ENCODE results near the gene NEUROD2. TPM values are rescaled to one million over a fixed set of nuclear protein-coding genes. Genes with fewer than 3 reads are reported as not detected.

Gene NEUROD2
- total and polyA plus RNA-seq, 2 of the 8 experiments (the other 6 are each of a cell fraction or from before 2014, with no cell fraction given), result not detected

GRCh38 chr17:39600997-39601597 is 6.6 kb downstream of the NEUROD2 start:
- Histone ChIP-seq H2AK5ac (ENCODE audit: low read depth, low read length) (no peak overlapping the region), H3K79me2 (ENCODE audit: control insufficient read depth in 1 of 2, insufficient read depth in 2 of 2, low read length in 2 of 2) (no peaks in the 10 kb centered on the region), H2BK15ac (ENCODE audit: low read length) (no peak overlapping the region; the same call in 1 of the 2 replicates), H3K79me1 (ENCODE audit: low read depth, low read length) (no peaks in the 10 kb centered on the region), H3K56ac (replicated peaks; ENCODE audit: insufficient read length, low read depth, low read length) (no peak overlapping the region), H4K5ac (ENCODE audit: insufficient read length, low read depth, low read length) (no peak overlapping the region), H3K4me2 (ENCODE audit: insufficient read depth in 1 of 2, low read depth in 2 of 2, low read length in 2 of 2) (peak overlapping the region; percentile 61 to 68), H2BK20ac (ENCODE audit: low read length) (no peak overlapping the region), H3K18ac (ENCODE audit: extremely low read depth, low read length) (no peak overlapping the region), H4K91ac (replicated peaks; ENCODE audit: insufficient read length, low read length) (no peak overlapping the region), H3K23ac (ENCODE audit: insufficient read length) (no peak overlapping the region), H4K8ac (ENCODE audit: extremely low read depth, insufficient read depth, low read length) (no peak overlapping the region), H2BK120ac (replicated peaks; ENCODE audit: low read depth, low read length) (no peak overlapping the region), H3K9me3 (ENCODE audit: insufficient read depth in 2 of 2, low read depth in 1 of 2, low read length in 1 of 2) (no peaks in the 10 kb centered on the region), H4K20me1 (replicated peaks in 1 of 2; ENCODE audit: control insufficient read depth in 1 of 2, insufficient read depth in 2 of 2, low read length in 2 of 2) (peaks cover 5 to 23% of the 10 kb centered on the region in 2 experiments), H3K9ac (replicated peaks in 1 of 4; ENCODE audit: extremely low read depth in 1 of 4, low read depth in 3 of 4, low read length in 3 of 4) (no peak overlapping the region), H3K23me2 (ENCODE audit: low read depth, low read length) (peaks cover 8% of the 10 kb centered on the region; the same call in 1 of the 2 replicates), H3K27ac (ENCODE audit: low read depth, low read length) (no peak overlapping the region), H3K14ac (ENCODE audit: insufficient read length) (no peak overlapping the region), H2BK5ac (ENCODE audit: low read depth, low read length) (no peak overlapping the region), H3K27me3 (replicated peaks in 1 of 4; ENCODE audit: control insufficient read depth in 3 of 4, extremely low read depth in 1 of 4, insufficient read depth in 3 of 4, low read length in 3 of 4) (peaks cover 86 to 100% (median 98%) of the 10 kb centered on the region in 4 experiments), H2BK12ac (ENCODE audit: low read depth, low read length) (peak overlapping the region; percentile 42; the same call in 1 of the 2 replicates), H3K4me1 (replicated peaks in 1 of 4; ENCODE audit: control insufficient read depth in 3 of 4, insufficient read depth in 4 of 4, low read length in 3 of 4) (peaks cover 5 to 54% (median 35%) of the 10 kb centered on the region in 4 experiments), H3K4ac (replicated peaks; ENCODE audit: insufficient read length, low read depth, low read length) (no peak overlapping the region), H2AFZ (ENCODE audit: low read length) (no peak overlapping the region), H3K4me3 (ENCODE audit: extremely low read depth in 1 of 4, insufficient read depth in 2 of 4, low read depth in 3 of 4, low read length in 4 of 4) (peak overlapping the region in 2 of 4 experiments; percentile 14 to 38; a peak in 4 of 8 replicates), H3K36me3 (ENCODE audit: control insufficient read depth in 2 of 4, insufficient read depth in 4 of 4, low read length in 3 of 4) (peaks cover 0 to 2% (median 0%) of the 10 kb centered on the region in 4 experiments; a peak in 1 of 8 replicates)
- DNase-seq (ENCODE audit: low read depth in 1 of 2, low spot score in 2 of 2) (peak in 1 of 2 experiments; percentile 74), FAIRE-seq (peak; percentile 65)
- WGBS, 2 experiments (ENCODE audit: extremely low coverage in 1 of 2, insufficient coverage in 1 of 2, insufficient read length in 1 of 2, insufficient replicate concordance in 2 of 2, low coverage in 1 of 2, low lambda C conversion rate in 2 of 2, missing lambda C conversion rate in 1 of 2), result 2% methylated on average over 20 of the region's 21 CpGs; no CpG with 5 or more reads in 1 of the 2 experiments
- ChIA-PET CTCF (ENCODE audit: partially characterized antibody) (interaction anchor here (0.8 to 10.7 kb wide), 11 partner anchors 12 to 71 kb away, joined by 3 to 140 read pairs (median 5); partner anchors contain the start of genes PPP1R1B and TCAP), POLR2A (ENCODE audit: partially characterized antibody) (interaction anchor here (1.2 to 1.7 kb wide), 7 partner anchors 16 to 129 kb away, joined by 3 to 5 read pairs (median 4); partner anchors contain the start of gene PPP1R1B)
- TF ChIP-seq EP300 (IDR thresholded peaks at IDR 0.05; ENCODE audit: borderline replicate concordance in 1 of 2, low read depth in 2 of 2, low read length in 2 of 2) (no peak), SIN3A (conservative IDR thresholded peaks at IDR 0.05 in 1 of 2, IDR thresholded peaks at IDR 0.05 in 1 of 2; ENCODE audit: low read depth in 1 of 2, low read length in 2 of 2) (peak in 1 of 2 experiments; percentile 79; a peak in 2 of 4 replicates), ASH2L (IDR thresholded peaks at IDR 0.05; ENCODE audit: low read length) (peak; percentile 61), HDAC2 (IDR thresholded peaks at IDR 0.05; ENCODE audit: borderline replicate concordance in 1 of 2, low read depth in 2 of 2, low read length in 2 of 2) (no peak; a peak in 1 of 4 replicates), EZH2 (IDR thresholded peaks at IDR 0.05; ENCODE audit: low read depth, low read length, severe bottlenecking) (peak; percentile 76), NANOG (IDR thresholded peaks at IDR 0.05; ENCODE audit: insufficient read depth, low read depth, low read length, poor library complexity, severe bottlenecking) (no peak), HDAC6 (IDR thresholded peaks at IDR 0.05; ENCODE audit: low read depth, low read length) (no peak), CHD1 (IDR thresholded peaks at IDR 0.05; ENCODE audit: low read depth, low read length) (no peak), CEBPB (IDR thresholded peaks at IDR 0.05; ENCODE audit: low read depth, low read length) (no peak), SUZ12 (IDR thresholded peaks at IDR 0.05; ENCODE audit: low read length) (peak; percentile 84), BACH1 (IDR thresholded peaks at IDR 0.05; ENCODE audit: low read length) (0 out of 2 replicates have a peak, but pooled peaks have one; percentile 6)
